Hypothalamus (tissue), 51 donors: Measurements from ENCODE around the gene CMTM4.
A peak's percentile ranks its signal among the peaks of the same experiment; 100 is the strongest.

Experiments
- DNase-seq, 51 donors: peaks; one replicate each; lab custom pipeline; 2025; lab: John Stamatoyannopoulos, UW

CMTM4 gene

DNA sequence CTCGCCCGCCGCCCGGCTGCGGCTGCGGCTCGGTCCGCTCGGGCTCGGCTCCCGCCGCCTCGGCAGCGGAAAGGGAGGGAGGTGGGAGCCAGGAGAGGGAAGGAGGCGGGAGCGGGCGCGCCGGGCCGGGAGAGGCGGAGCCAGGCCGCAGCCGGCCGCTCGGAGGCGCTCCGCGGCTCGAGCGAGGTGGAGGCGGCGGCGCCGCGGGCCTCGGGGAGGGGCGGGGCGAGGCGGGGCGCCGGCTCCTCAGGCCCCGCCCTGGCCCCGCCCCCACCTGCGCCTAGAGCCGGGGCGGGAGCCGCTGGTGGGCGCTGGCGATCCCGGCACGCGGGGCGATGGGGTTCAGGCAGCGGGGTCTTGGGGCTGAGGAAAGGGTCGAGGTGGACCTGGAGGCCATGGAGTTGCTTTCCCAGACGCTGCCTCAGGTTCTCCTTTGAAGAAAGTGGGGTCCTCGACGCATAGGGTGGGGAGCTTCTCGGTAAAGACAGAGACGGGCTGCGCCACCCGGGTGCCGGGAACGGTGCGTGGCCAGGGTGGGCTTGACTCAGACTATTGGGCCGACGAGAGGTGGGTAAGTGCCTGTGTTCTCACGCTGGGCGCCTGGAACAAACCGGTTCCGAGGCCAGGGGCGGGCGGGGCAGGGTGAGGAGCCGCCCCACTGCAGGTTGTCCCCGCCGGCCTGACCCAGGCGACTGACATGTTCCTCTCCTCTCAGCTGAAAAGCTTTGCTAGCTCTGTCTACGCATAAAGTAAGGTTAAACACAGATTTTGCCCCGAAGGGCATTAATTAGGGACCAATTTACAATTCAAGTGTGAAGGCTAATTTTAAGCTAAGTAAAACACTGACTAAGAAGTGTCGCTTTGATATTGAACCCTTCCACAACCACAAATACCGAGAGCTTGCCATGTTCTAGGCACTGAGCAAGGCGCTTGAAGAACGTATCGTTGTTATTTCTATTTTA, at the start of gene CMTM4:
Gene CMTM4 (minus strand): TSS at position 75 of the 962 bp plus-strand sequence. CDS start 218 bp downstream, outside the sequence.
- peak in 47 of 51 donors; percentile 20 to 89 (median 71) for DNase-seq

DNA sequence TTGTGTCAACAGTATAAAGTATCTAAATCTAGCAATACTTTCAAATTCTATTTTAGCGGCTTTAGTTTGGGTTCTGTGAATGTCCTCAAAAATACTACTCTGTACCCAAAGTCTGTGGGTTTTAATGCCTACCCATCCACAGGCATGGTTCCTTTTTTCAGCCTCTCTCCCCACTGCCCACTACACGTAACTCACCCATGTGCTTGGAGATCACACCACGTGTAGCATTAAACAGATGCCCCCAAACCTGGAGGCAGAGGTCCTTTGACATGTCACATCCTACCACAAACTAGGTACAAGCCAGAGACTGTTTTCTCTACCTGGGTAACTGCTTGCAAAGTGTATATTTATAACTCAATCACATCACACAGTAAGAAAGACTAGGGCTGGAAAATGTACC, 49.5 kb upstream of the CMTM4 start:
- DNase-seq, result no peak

DNA sequence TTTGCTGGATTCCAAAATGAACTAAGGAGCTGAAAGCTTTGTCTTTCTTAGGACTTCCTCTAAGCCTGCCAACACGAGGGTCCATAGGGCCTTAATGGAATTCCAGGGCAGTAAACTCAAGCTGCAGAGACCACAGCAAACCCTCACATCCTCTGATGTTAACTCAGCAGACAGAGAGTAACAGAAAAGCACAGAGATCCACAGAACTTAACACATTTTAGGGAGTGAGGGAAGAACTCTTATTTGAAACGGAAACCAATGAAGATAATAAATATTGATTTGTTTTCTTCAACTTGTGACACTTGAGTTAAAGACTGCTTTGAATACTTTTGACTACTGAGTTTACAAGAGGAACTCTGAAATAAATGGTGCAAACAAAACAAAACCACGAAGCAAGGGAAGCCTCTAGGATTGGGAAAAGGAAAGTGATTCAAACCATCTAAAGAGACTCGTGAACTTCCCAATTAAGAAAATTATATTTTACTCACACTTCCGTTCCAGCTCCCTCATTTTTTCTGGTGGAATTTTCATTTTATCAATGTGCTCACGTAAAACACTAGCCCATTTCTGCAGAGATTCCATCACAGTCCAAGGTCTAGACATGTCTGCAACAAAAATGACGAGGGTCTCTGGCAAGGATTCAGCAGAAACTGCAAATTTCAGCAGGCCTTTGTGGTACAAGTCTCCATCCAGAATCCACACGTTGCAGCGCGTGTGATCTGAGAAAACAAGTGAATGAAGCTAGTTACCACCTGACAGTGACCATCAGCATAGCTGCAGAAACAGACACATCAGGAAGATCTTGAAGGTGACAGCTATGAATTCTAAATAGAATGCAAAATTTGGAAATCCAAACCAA, 45.6 kb upstream of the CMTM4 start:
- peak in 2 of 51 donors; percentile 16 to 67 for DNase-seq

DNA sequence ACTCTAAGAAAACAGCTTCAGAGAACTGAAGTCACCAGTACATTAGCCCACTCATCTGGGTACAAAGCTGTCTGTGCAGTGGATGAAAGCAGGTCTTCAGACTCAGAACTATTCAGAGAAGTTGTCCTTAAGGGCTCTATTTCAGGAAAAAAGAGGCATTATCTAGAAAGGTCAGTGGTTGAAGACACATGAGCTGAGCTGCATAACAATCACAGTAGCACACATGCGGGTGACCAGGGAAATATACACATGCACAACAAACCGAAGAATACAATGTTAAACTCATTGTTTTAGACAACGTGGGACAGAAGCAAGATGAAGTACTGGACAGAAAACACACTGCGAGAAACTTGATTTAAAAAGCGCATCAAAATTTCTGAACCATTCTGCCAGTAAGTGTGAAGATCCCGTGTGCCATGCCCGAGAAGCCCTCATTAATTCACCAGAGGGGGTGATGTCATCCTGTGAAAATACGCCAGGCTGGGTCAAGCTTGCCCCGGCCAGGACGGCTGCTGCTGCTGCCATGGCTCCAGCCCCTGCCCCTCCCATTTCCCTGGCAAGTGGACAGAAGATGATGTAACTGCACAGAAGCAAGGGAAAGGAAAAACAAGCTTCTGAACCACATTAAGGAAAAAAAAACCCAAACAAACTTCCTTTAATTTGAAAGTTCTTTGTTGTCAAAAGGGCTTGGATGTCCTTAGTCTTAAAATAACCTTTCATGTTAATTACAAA, 44.8 kb upstream of the CMTM4 start:
- peak in 50 of 51 donors; percentile 16 to 96 (median 86) for DNase-seq

- DNase-seq, result peak in 1 of 51 donors; percentile 53
Measured at GRCh38 chr16:66740533-66740932, 44.0 kb upstream of the CMTM4 start.

GRCh38 chr16:66740010-66740409, 43.5 kb upstream of the CMTM4 start:
- peak in 3 of 51 donors; percentile 14 to 53 (median 51) for DNase-seq

GRCh38 chr16:66735891-66736290, 39.3 kb upstream of the CMTM4 start:
- no peak for DNase-seq

- DNase-seq, result no peak
Measured at GRCh38 chr16:66731101-66731500, 34.6 kb upstream of the CMTM4 start.

GRCh38 chr16:66728804-66729203, 32.3 kb upstream of the CMTM4 start:
- DNase-seq, result no peak

DNA sequence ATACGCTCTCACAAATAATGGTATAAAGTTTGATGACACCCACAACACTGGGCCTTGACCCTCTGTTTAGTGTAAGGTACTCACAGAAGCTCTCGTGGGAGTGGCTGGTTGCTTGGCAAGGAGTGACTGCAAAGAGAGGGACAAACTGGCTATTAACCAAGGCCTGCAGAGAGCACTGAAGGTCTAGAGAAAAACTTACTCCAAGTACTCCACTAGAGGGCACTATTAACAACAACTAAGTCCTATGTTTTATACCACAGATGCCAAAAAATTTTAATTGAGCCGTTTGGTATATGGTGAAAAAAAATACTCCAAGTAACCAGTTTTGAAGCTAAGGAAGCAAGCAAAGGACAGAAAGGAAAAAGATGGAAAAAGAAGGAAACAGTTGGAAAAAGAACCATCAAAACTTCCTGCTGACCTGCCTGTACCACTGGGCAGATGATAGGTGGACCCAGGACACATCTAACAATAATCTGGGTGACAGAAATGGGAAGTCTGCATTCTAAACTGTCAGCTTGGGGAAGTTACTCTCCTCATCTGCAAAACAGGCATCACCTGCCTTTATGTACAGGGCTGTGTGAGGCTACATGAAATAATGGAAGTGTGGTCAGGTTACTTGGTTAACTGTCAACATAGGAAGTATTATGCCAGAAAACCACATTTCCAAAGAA, 31.7 kb upstream of the CMTM4 start:
- peak in 14 of 51 donors; percentile 3 to 68 (median 18) for DNase-seq

DNA sequence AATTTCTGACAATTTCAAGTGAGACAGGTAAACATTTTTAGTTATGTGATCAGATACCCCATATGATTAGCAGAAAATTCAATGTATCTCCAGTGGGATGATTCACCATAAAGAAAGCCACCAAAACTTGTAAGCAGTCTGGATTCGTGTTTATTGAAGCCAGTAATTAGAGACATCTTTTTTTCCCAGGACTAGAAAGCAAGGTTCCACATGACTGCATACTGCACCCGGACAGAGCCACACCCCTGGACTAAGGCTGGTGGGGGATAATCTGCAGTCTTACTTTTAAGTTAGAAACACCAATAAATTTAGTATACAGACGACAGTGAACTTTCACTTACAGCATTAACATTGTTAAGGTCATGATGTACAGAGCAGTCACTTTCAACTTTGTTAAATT, 24.2 kb upstream of the CMTM4 start:
- no peak for DNase-seq

DNA sequence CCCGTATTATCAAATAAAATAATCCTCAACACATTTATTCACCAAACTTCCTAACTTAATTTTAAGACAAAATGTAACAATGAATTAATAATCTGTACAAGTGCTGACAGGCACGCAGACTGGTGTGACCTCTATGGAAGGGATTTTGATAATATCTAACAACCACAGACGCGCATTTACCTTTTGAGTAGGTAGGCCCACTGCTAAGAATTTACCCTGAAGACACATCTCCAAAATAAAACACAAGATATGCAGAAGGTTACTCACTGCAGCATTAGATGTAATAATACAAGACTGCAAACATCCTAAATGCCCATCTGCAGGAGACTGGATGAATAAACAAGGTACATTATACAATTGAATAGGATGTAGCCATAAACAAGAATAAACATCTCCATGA, 22.7 kb upstream of the CMTM4 start:
- DNase-seq, result no peak

DNA sequence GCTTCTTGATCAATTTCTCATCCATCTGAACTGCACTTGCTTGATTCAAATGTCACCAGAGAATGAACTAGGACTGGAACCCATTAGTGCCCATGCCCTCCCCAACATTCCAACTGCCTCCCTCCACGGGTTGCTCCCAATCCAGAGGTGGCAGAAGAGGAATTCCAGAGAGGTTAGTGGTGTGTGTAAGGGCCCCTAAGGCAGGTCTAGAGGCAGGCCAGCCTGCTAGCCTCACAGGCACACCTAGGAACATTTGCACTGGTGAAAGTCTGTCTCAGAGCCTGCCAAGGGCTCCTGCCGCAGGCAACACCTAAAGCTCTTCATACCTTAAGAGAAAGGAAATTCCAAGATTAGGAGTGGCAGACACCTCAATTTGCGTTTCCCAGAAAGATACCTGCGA, 21.2 kb upstream of the CMTM4 start:
- DNase-seq, result no peak

DNA sequence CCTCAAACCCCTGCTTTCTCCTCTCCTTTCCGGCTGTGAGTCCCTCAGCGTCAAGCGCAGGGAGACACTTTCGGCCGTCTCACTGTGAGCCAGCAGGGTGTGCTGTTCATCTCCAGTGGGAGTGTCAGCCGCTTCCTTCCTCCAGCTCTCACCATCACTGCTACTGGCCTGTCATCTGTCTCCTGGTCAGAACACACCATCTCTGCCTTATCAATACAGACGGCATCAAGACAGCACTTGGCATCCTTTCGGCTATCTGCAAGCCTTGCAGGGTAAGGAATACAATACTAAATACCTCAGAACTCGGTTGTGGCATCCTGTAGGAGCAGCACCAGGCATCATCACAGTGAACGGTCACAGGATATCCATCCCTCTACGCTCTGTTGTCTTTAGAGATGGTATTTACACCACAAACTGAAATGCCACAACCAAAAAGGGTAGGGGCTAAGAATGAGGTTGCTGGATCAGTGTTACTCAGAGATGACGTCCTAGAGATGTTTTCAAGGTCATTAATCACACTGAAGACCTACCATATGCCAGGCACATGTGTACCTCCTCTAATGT, 20.7 kb upstream of the CMTM4 start:
- peak in 22 of 51 donors; percentile 11 to 62 (median 36) for DNase-seq

- DNase-seq, result no peak
Measured at GRCh38 chr16:66714654-66715307, 18.2 kb upstream of the CMTM4 start.

- no peak for DNase-seq
Measured at GRCh38 chr16:66714062-66714461, 17.5 kb upstream of the CMTM4 start.

GRCh38 chr16:66713076-66713475, 16.5 kb upstream of the CMTM4 start:
- peak in 3 of 51 donors; percentile 10 to 29 (median 20) for DNase-seq

GRCh38 chr16:66712512-66712911, 16.0 kb upstream of the CMTM4 start:
- DNase-seq, result no peak

DNA sequence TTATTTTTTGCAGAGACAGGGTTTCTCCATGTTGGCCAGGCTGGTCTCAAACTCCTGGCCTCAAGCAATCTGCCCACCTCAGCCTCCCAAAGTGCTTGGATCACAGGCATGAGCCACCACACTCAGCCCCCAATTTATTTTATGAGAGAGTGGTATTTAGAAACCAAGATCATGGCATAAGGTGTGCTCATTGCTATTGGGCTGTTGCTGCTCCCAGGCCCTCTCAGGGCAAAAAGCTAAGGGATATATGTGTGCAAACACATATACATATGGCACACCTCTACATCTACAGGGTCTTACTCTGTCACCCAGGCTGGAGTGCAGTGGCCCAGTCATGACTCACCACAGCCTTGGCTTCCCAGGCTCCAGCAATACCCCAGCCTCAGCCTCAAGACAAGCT, 15.0 kb upstream of the CMTM4 start:
- no peak for DNase-seq
